ENCODE results near the gene MS4A6E.

MS4A6E gene

DNA sequence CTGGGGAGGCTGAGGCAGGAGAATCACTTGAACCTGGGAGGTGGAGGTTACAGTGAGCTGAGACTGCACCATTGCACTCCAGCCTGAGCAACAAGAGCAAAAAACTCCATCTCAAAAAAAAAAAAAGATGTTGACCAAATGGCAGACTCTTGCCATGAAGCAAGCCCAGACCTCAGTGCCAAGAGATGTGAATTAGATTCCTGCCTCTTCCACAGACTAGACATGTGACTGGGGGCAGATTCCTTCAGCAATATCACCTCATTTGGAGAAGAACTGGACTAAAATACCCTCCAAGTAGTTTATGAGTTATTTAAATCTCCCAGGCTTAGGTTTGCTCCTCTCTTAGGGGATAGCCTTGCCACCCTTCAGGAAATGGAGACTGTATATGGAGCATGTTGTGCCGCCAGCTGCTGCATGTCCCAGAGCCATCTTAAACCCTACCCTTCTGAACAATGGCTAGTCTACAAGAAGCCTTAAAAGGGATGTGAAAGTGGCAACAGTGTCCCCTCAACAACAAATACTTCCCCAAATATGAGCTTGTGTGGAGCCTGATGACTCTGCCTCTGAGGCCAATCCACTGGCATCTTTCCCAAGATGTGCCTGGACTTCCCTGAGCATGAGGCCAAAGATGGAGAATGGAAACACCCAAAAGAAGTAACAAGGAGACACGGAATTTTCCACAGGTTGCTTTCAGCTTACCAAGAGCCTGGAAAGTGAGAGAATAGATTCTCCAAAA, 50.5 kb downstream of the MS4A6E start:
- Histone ChIP-seq H3K36me3 (ENCODE audit: insufficient read depth, low read length) (no peaks in the 10 kb centered on the region), H3F3A (ENCODE audit: insufficient read depth, low read length) (no peaks in the 10 kb centered on the region), H3K27me3 (ENCODE audit: insufficient read depth, low read length) (no peaks in the 10 kb centered on the region), H3K27ac (ENCODE audit: low read depth, low read length, poor library complexity, severe bottlenecking) (no peak overlapping the region), H3K4me3 (ENCODE audit: low read depth, low read length, poor library complexity, severe bottlenecking) (no peak overlapping the region), H2AFZ (ENCODE audit: low read length) (no peak overlapping the region), H3K9me2 (ENCODE audit: low read depth, low read length) (no peaks in the 10 kb centered on the region), H4K20me1 (ENCODE audit: insufficient read depth, low read length) (no peaks in the 10 kb centered on the region), H3K4me1 (ENCODE audit: insufficient read depth, low read length, severe bottlenecking) (peaks cover 19% of the 10 kb centered on the region), H3K4me2 (ENCODE audit: low read length) (peak overlapping the region; percentile 44; the same call in 1 of the 2 replicates), H3K9me3 (ENCODE audit: low read length) (no peaks in the 10 kb centered on the region), H3K79me2 (ENCODE audit: insufficient read depth, low read length) (no peaks in the 10 kb centered on the region), H3K9ac (ENCODE audit: low read length) (no peak overlapping the region)
- TF ChIP-seq CTCF (IDR thresholded peaks at IDR 0.05; ENCODE audit: low read length) (no peak), EZH2 (IDR thresholded peaks at IDR 0.05; ENCODE audit: borderline replicate concordance, low read length) (no peak)

- no peaks in the 10 kb centered on the region for H4K20me1 ChIP-seq (ENCODE audit: insufficient read depth, low read length)
- no peak within 1 kb of the TSS for H3K4me3 ChIP-seq (ENCODE audit: low read depth, low read length, poor library complexity, severe bottlenecking)
- H3K27ac ChIP-seq (ENCODE audit: low read depth, low read length, poor library complexity, severe bottlenecking): no peak within 1 kb of the TSS
- peaks cover 19% of the 10 kb centered on the region for H3K4me1 ChIP-seq (ENCODE audit: insufficient read depth, low read length, severe bottlenecking)
- peak within 1 kb of the TSS; percentile 44; the same call in 1 of the 2 replicates for H3K4me2 ChIP-seq (ENCODE audit: low read length)
- no peaks in the 10 kb centered on the region for H3K9me2 ChIP-seq (ENCODE audit: low read depth, low read length)
- H3K36me3 ChIP-seq (ENCODE audit: insufficient read depth, low read length): no peaks in the 10 kb centered on the region
- H3K9me3 ChIP-seq (ENCODE audit: low read length): no peaks in the 10 kb centered on the region
- H3K9ac ChIP-seq (ENCODE audit: low read length): no peak within 1 kb of the TSS
- TF ChIP-seq EZH2 (IDR thresholded peaks at IDR 0.05; ENCODE audit: borderline replicate concordance, low read length) (no peak), CTCF (IDR thresholded peaks at IDR 0.05; ENCODE audit: low read length) (no peak)
- H2AFZ ChIP-seq (ENCODE audit: low read length): no peak within 1 kb of the TSS
- H3F3A ChIP-seq (ENCODE audit: insufficient read depth, low read length): no peaks in the 10 kb centered on the region
- H3K27me3 ChIP-seq (ENCODE audit: insufficient read depth, low read length): no peaks in the 10 kb centered on the region
- no peaks in the 10 kb centered on the region for H3K79me2 ChIP-seq (ENCODE audit: insufficient read depth, low read length)
Observed at GRCh38 chr11:60378354-60378753, 51.3 kb downstream of the MS4A6E start, which contains the start of gene MS4A7. TSS of gene MS4A7 (plus strand) at chr11:60378532. CDS start at chr11:60383142, 4,610 bp downstream.

GRCh38 chr11:60389279-60389910, 62.3 kb downstream of the MS4A6E start:
- H3K27me3 ChIP-seq (ENCODE audit: insufficient read depth, low read length): no peaks in the 10 kb centered on the region
- H3K4me1 ChIP-seq (ENCODE audit: insufficient read depth, low read length, severe bottlenecking): peaks cover 16% of the 10 kb centered on the region
- H3F3A ChIP-seq (ENCODE audit: insufficient read depth, low read length): no peaks in the 10 kb centered on the region
- no peak overlapping the region for H2AFZ ChIP-seq (ENCODE audit: low read length)
- H3K9me3 ChIP-seq (ENCODE audit: low read length): no peaks in the 10 kb centered on the region
- no peak overlapping the region for H3K9ac ChIP-seq (ENCODE audit: low read length)
- TF ChIP-seq CTCF (IDR thresholded peaks at IDR 0.05; ENCODE audit: low read length): no peak
- no peak for TF ChIP-seq EZH2 (IDR thresholded peaks at IDR 0.05; ENCODE audit: borderline replicate concordance, low read length)
- no peaks in the 10 kb centered on the region for H3K79me2 ChIP-seq (ENCODE audit: insufficient read depth, low read length)
- no peaks in the 10 kb centered on the region for H3K9me2 ChIP-seq (ENCODE audit: low read depth, low read length)
- H3K27ac ChIP-seq (ENCODE audit: low read depth, low read length, poor library complexity, severe bottlenecking): no peak overlapping the region
- H3K4me3 ChIP-seq (ENCODE audit: low read depth, low read length, poor library complexity, severe bottlenecking): no peak overlapping the region
- H4K20me1 ChIP-seq (ENCODE audit: insufficient read depth, low read length): no peaks in the 10 kb centered on the region
- H3K4me2 ChIP-seq (ENCODE audit: low read length): no peak overlapping the region; the same call in 1 of the 2 replicates
- H3K36me3 ChIP-seq (ENCODE audit: insufficient read depth, low read length): no peaks in the 10 kb centered on the region

All from OCI-LY1 (cell line).